HCT116 (cell line): ENCODE measurements around the gene MAF. TPM values are rescaled to one million over a fixed set of nuclear protein-coding genes. Genes with fewer than 3 reads are reported as not detected.

Experiments used
- ATAC-seq: fragments of 200-7000 bp; cut with Tn5 transposase; 2 replicates; pipeline ENCODE4 v1.9.1; 2020; ENCODE audit warnings: mild to moderate bottlenecking, moderate library complexity
- BruUV-seq: library from RNA; stranded (reverse); fragments of 400-500 nt; replicated peaks from 2 replicates; lab custom pipeline; 2021; lab: Mats Ljungman, UMichigan
- CTCF ChIA-PET: fragments of 300-600 bp; sonication (Branson Sonifier 250); formaldehyde crosslinking; loops from one replicate; lab custom pipeline; 2021; ENCODE audit warnings: antibody characterized with exemption; lab: Charles Lee
- POLR2A ChIA-PET: fragments of 300-600, 350-600 bp; sonication (Branson Sonifier 250); formaldehyde crosslinking; loops from one replicate; lab custom pipeline; 2021; ENCODE audit warnings: antibody characterized with exemption; lab: Charles Lee
- RAD21 ChIA-PET, 2 experiments: fragments of 300-600 bp; sonication (Branson Sonifier 250); formaldehyde crosslinking; loops; one replicate each; lab custom pipeline; 2023; ENCODE audit warnings: low total read pairs in 2 of 2; ENCODE audit not compliant: uncharacterized antibody in 2 of 2, unreplicated experiment in 2 of 2, low non-redundant PET in 1 of 2; lab: Charles Lee
- DNase-seq: peaks from one replicate; pipeline ENCODE4 v3.0.0-alpha.2; 2010; ENCODE audit warnings: low read depth, low spot score
- H2AFZ ChIP-seq: fragments of 200-600 bp; shearing (Covaris generic), sonication (generic); 2 replicates; pipeline ENCODE4 v1.6.1; 2017; ENCODE audit warnings: low read depth, mixed run types, mixed read lengths, antibody characterized with exemption, low read length; ENCODE audit not compliant: poor library complexity, severe bottlenecking
- H3K27ac ChIP-seq: 2 replicates; pipeline ENCODE4 v1.5.1; 2012; ENCODE audit warnings: low read depth, low read length
- H3K27me3 ChIP-seq: fragments of 200-600 bp; sonication (generic); 2 replicates; pipeline ENCODE4 v1.6.1; 2016; ENCODE audit warnings: mixed run types, low read length, mixed read lengths; ENCODE audit not compliant: insufficient read depth
- H3K36me3 ChIP-seq, 2 experiments: fragments of 200-500 bp in 1 of 2; fragments of 200-600 bp in 1 of 2; sonication (Bioruptor generic) in 1 of 2; sonication (generic) in 1 of 2; 2 replicates each; pipeline versions ENCODE4 v1.5.1 to v1.6.1; 2014 to 2016; ENCODE audit warnings: low read length in 2 of 2, inconsistent platforms in 1 of 2, mixed read lengths in 1 of 2, mixed run types in 1 of 2; ENCODE audit not compliant: insufficient read depth in 2 of 2, control insufficient read depth in 1 of 2
- H3K4me1 ChIP-seq, 2 experiments: fragments of 200-600 bp in 1 of 2; sonication (generic) in 1 of 2; 2 replicates each; pipeline versions ENCODE4 v1.5.1 to v1.6.1; 2012 to 2017; ENCODE audit warnings: low read length in 2 of 2, inconsistent platforms in 1 of 2, mild to moderate bottlenecking in 1 of 2, mixed read lengths in 1 of 2, mixed run types in 1 of 2, moderate library complexity in 1 of 2; ENCODE audit not compliant: insufficient read depth in 2 of 2, control insufficient read depth in 1 of 2
- H3K4me2 ChIP-seq: fragments of 200-600 bp; sonication (generic); 2 replicates; pipeline ENCODE4 v1.6.1; 2017; ENCODE audit warnings: mixed run types, low read length, mixed read lengths
- H3K4me3 ChIP-seq, 2 experiments: fragments of 200-600 bp in 1 of 2; sonication (generic) in 1 of 2; replicated peaks in 1 of 2; 2 replicates each; pipeline ENCODE4 v1.5.1; 2011 to 2016; ENCODE audit warnings: low read length in 2 of 2, control low read depth in 1 of 2, low read depth in 1 of 2, mild to moderate bottlenecking in 1 of 2, mixed read lengths in 1 of 2, mixed run types in 1 of 2
- H3K79me2 ChIP-seq: fragments of 200-600 bp; sonication (generic); 2 replicates; pipeline ENCODE4 v1.6.1; 2017; ENCODE audit warnings: mild to moderate bottlenecking, mixed run types, low read length, moderate library complexity, mixed read lengths; ENCODE audit not compliant: insufficient read depth
- H3K9ac ChIP-seq: fragments of 200-600 bp; sonication (generic); 2 replicates; pipeline ENCODE4 v1.6.1; 2016; ENCODE audit warnings: low read length, mixed read lengths
- H3K9me2 ChIP-seq: fragments of 200-600 bp; sonication (generic), shearing (Covaris generic); 2 replicates; pipeline ENCODE4 v1.6.1; 2017; ENCODE audit warnings: mixed run types, mild to moderate bottlenecking, moderate library complexity; ENCODE audit not compliant: insufficient read depth
- H3K9me3 ChIP-seq, 2 experiments: fragments of 200-500 bp in 1 of 2; fragments of 200-600 bp in 1 of 2; sonication (Bioruptor generic) in 1 of 2; sonication (generic) in 1 of 2; 2 replicates each; pipeline ENCODE4 v1.6.1; 2014 to 2017; ENCODE audit warnings: low read length in 2 of 2, mixed read lengths in 2 of 2, inconsistent platforms in 1 of 2, low read depth in 1 of 2, mild to moderate bottlenecking in 1 of 2, mixed run types in 1 of 2, moderate library complexity in 1 of 2; ENCODE audit not compliant: control insufficient read depth in 1 of 2, insufficient read depth in 1 of 2
- H4K20me1 ChIP-seq: fragments of 200-600 bp; sonication (generic), shearing (Covaris generic); 2 replicates; pipeline ENCODE4 v1.6.1; 2017; ENCODE audit warnings: mixed run types, mild to moderate bottlenecking, moderate library complexity; ENCODE audit not compliant: insufficient read depth
- CBX3 ChIP-seq: IDR thresholded peaks from 2 replicates; pipeline ENCODE4 v1.6.1; 2012; ENCODE audit warnings: low read depth
- CEBPB ChIP-seq: IDR thresholded peaks from 2 replicates; pipeline ENCODE4 v1.6.1; 2012; ENCODE audit warnings: low read depth
- ELF1 ChIP-seq: IDR thresholded peaks from 2 replicates; pipeline ENCODE4 v1.6.1; 2012; ENCODE audit warnings: low read depth, borderline replicate concordance
- EZH2 ChIP-seq: fragments of 200-600 bp; sonication (generic); IDR thresholded peaks from 2 replicates; pipeline ENCODE4 v1.6.1; 2017; ENCODE audit warnings: antibody characterized with exemption, mixed run types
- FOSL1 ChIP-seq: IDR thresholded peaks from 2 replicates; pipeline ENCODE4 v1.6.1; 2012; ENCODE audit warnings: low read depth
- POLR2A ChIP-seq: IDR thresholded peaks from 2 replicates; pipeline ENCODE4 v1.7.0; 2011; ENCODE audit warnings: borderline replicate concordance; ENCODE audit not compliant: insufficient read depth, insufficient read length; ENCODE audit errors: extremely low read depth
- SIN3A ChIP-seq: IDR thresholded peaks from 2 replicates; pipeline ENCODE4 v1.6.1; 2012; ENCODE audit warnings: low read depth
- SP1 ChIP-seq: IDR thresholded peaks from 2 replicates; pipeline ENCODE4 v1.6.1; 2012; ENCODE audit warnings: low read depth
- SRF ChIP-seq: IDR thresholded peaks from 2 replicates; pipeline ENCODE4 v1.6.1; 2012; ENCODE audit warnings: low read depth
- YY1 ChIP-seq: IDR thresholded peaks from 2 replicates; pipeline ENCODE4 v1.6.1; 2011; ENCODE audit warnings: low read length, low read depth, moderate library complexity, mild to moderate bottlenecking; ENCODE audit not compliant: insufficient replicate concordance; ENCODE audit errors: extremely low read depth
- ZFX ChIP-seq: fragments of 450-650 bp; IDR thresholded peaks from 2 replicates; pipeline ENCODE4 v1.6.1; 2017
- intact Hi-C: fragments of 100-400 bp; cut with micrococcal nuclease; formaldehyde crosslinking; loops from 2 replicates; pipeline ENCODE4 v1.10.0; 2022
- total RNA-seq: library from RNA; stranded (reverse); gene quantifications from one replicate; pipeline ENCODE4 v1.2.1, GENCODE V29; 2021; ENCODE audit not compliant: unreplicated experiment
- TF ChIP-seq, protein P1 (sequence below): IDR thresholded peaks from 2 replicates; pipeline ENCODE4 v1.6.1; 2011; ENCODE audit warnings: mild to moderate bottlenecking, low read length, moderate library complexity; ENCODE audit not compliant: insufficient replicate concordance; ENCODE audit errors: extremely low read depth
- TF ChIP-seq, protein P2 (sequence below), 3 experiments: fragments of 200-600 bp in 1 of 3; sonication (generic) in 1 of 3; IDR thresholded peaks in 2 of 3; conservative IDR thresholded peaks in 1 of 3; 2 replicates each; pipeline ENCODE4 v1.5.1; 2012 to 2017; ENCODE audit warnings: low read depth in 2 of 3, low read length in 2 of 3, antibody characterized with exemption in 1 of 3, borderline replicate concordance in 1 of 3, control low read depth in 1 of 3, mild to moderate bottlenecking in 1 of 3, mixed read lengths in 1 of 3, mixed run types in 1 of 3, moderate library complexity in 1 of 3; ENCODE audit not compliant: insufficient read depth in 1 of 3

MAF gene
- total RNA-seq, 1 experiment from 2014 or later: 0.27 TPM

DNA sequence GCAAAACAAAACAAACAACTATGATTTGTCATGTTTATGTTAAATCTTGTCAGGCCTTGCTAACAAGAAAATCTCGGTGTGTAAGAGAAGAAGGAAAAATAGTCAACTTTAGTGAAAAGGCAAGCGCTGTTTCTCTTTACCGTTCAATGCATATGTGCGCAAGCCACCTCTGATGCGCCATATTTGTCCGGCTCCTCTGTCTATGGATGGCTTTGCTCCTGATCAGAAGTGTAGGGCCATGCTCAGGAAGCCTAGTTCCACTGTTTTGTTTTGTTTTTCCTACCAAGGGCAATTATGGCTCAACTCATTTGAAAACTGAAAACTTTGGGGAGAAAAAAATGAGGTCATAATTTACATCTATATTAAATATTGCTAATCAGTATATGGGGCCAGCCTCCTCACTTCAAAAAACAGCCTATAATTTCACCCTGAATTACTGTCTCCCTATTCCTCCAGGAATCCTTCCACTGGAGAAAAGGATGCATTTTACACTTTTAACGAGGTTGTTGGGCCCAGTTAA is 4.5 kb downstream of the MAF start:
- ChIA-PET POLR2A (no interaction called here), RAD21 (no interaction called here), CTCF (no interaction called here)
- no peaks in the 10 kb centered on the region for H3K27me3 ChIP-seq
- no peak overlapping the region for H3K9ac ChIP-seq
- no peaks in the 10 kb centered on the region for H3K36me3 ChIP-seq
- H3K79me2 ChIP-seq: no peaks in the 10 kb centered on the region
- no peak for ATAC-seq
- no peak for DNase-seq
- H3K4me3 ChIP-seq: no peak overlapping the region
- TF ChIP-seq SIN3A: no peak
- no peak for TF ChIP-seq ZFX
- no peak for TF ChIP-seq YY1
- no peak for TF ChIP-seq ELF1
- TF ChIP-seq, protein P1, sequence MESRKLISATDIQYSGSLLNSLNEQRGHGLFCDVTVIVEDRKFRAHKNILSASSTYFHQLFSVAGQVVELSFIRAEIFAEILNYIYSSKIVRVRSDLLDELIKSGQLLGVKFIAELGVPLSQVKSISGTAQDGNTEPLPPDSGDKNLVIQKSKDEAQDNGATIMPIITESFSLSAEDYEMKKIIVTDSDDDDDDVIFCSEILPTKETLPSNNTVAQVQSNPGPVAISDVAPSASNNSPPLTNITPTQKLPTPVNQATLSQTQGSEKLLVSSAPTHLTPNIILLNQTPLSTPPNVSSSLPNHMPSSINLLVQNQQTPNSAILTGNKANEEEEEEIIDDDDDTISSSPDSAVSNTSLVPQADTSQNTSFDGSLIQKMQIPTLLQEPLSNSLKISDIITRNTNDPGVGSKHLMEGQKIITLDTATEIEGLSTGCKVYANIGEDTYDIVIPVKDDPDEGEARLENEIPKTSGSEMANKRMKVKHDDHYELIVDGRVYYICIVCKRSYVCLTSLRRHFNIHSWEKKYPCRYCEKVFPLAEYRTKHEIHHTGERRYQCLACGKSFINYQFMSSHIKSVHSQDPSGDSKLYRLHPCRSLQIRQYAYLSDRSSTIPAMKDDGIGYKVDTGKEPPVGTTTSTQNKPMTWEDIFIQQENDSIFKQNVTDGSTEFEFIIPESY: no peak
- TF ChIP-seq SP1: no peak
- TF ChIP-seq, protein P2, sequence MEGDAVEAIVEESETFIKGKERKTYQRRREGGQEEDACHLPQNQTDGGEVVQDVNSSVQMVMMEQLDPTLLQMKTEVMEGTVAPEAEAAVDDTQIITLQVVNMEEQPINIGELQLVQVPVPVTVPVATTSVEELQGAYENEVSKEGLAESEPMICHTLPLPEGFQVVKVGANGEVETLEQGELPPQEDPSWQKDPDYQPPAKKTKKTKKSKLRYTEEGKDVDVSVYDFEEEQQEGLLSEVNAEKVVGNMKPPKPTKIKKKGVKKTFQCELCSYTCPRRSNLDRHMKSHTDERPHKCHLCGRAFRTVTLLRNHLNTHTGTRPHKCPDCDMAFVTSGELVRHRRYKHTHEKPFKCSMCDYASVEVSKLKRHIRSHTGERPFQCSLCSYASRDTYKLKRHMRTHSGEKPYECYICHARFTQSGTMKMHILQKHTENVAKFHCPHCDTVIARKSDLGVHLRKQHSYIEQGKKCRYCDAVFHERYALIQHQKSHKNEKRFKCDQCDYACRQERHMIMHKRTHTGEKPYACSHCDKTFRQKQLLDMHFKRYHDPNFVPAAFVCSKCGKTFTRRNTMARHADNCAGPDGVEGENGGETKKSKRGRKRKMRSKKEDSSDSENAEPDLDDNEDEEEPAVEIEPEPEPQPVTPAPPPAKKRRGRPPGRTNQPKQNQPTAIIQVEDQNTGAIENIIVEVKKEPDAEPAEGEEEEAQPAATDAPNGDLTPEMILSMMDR (IDR thresholded peaks at IDR 0.05 in 2 of 3, conservative IDR thresholded peaks at IDR 0.05 in 1 of 3; ENCODE audit: borderline replicate concordance in 1 of 3, insufficient read depth in 1 of 3, low read depth in 2 of 3, low read length in 2 of 3): no peak
- TF ChIP-seq CEBPB: no peak
- no peak for TF ChIP-seq EZH2
- no peak for TF ChIP-seq FOSL1
- no peak for TF ChIP-seq SRF
- TF ChIP-seq CBX3: no peak
- no peak for TF ChIP-seq POLR2A
- BruUV-seq: no TSS peak
- H2AFZ ChIP-seq: no peak overlapping the region
- H3K9me3 ChIP-seq: peaks cover 16 to 43% of the 10 kb centered on the region in 2 experiments; a peak in 2 of 4 replicates
- no peaks in the 10 kb centered on the region for H3K4me1 ChIP-seq
- H3K27ac ChIP-seq: no peak overlapping the region
- H4K20me1 ChIP-seq: no peaks in the 10 kb centered on the region
- H3K4me2 ChIP-seq: no peak overlapping the region
- intact Hi-C loops: no loop called here
- no peaks in the 10 kb centered on the region for H3K9me2 ChIP-seq
